RPMI7951 (cell line): ENCODE data around the gene NMRK1. TPM values are rescaled to one million over a fixed set of nuclear protein-coding genes. Genes with fewer than 3 reads are reported as not detected.

Source experiments
- DNase-seq: peaks from one replicate; pipeline ENCODE4 v3.0.0-alpha.2; 2012; ENCODE audit warnings: low read depth
- total RNA-seq: library from RNA; depleted of rRNA; stranded (reverse); fragments of >200 nt; shearing (Covaris generic); gene quantifications from 2 replicates; pipeline ENCODE4 v1.2.3, GENCODE V29; 2014; rRNA removed

Gene NMRK1
- 7.6 and 10.3 TPM in 2 replicates for total RNA-seq

- DNase-seq = peak; percentile 93
These were observed at the start of gene NMRK1, which contains the start of gene OSTF1 for GRCh38 chr9:75087824-75088645. NMRK1 (minus strand) TSS chr9:75088155; CDS start chr9:75083115, 5,040 bp downstream. OSTF1 (plus strand) TSS chr9:75088514; CDS start chr9:75088693, 179 bp downstream.

GRCh38 chr9:75134495-75134894, 46.5 kb upstream of the NMRK1 start:
- no peak for DNase-seq

- DNase-seq = no peak
These were observed 45.4 kb upstream of the NMRK1 start for GRCh38 chr9:75133396-75133795.

- no peak for DNase-seq
These were observed 44.3 kb upstream of the NMRK1 start for GRCh38 chr9:75132244-75132643.

GRCh38 chr9:75131700-75132099, 43.7 kb upstream of the NMRK1 start:
- no peak for DNase-seq

- DNase-seq = no peak
These were observed 42.8 kb upstream of the NMRK1 start for GRCh38 chr9:75130621-75131230.

- no peak for DNase-seq
These were observed 42.2 kb upstream of the NMRK1 start for GRCh38 chr9:75130172-75130571.

GRCh38 chr9:75128535-75128934, 40.6 kb upstream of the NMRK1 start:
- no peak for DNase-seq

GRCh38 chr9:75123696-75124095, 35.7 kb upstream of the NMRK1 start:
- DNase-seq = no peak

- DNase-seq = no peak
These were observed 34.1 kb upstream of the NMRK1 start for GRCh38 chr9:75121914-75122558.

GRCh38 chr9:75120686-75121085, 32.7 kb upstream of the NMRK1 start:
- DNase-seq = no peak

GRCh38 chr9:75117564-75117963, 29.6 kb upstream of the NMRK1 start:
- DNase-seq = no peak

- no peak for DNase-seq
These were observed 28.4 kb upstream of the NMRK1 start for GRCh38 chr9:75116306-75116705.

GRCh38 chr9:75112789-75113188, 24.8 kb upstream of the NMRK1 start:
- no peak for DNase-seq

- DNase-seq = no peak
These were observed 23.2 kb upstream of the NMRK1 start for GRCh38 chr9:75111019-75111622.

- no peak for DNase-seq
These were observed 21.4 kb upstream of the NMRK1 start for GRCh38 chr9:75109210-75109839.

- DNase-seq = no peak
These were observed 20.6 kb upstream of the NMRK1 start for GRCh38 chr9:75108571-75108970.

- DNase-seq = no peak
These were observed 18.9 kb upstream of the NMRK1 start for GRCh38 chr9:75106857-75107256.

- DNase-seq = no peak
These were observed 17.9 kb upstream of the NMRK1 start for GRCh38 chr9:75105841-75106240.

- no peak for DNase-seq
These were observed 17.1 kb upstream of the NMRK1 start for GRCh38 chr9:75105019-75105540.

- no peak for DNase-seq
These were observed 16.7 kb upstream of the NMRK1 start for GRCh38 chr9:75104607-75105006.
